Muscle layer of colon (tissue), 2 donors: ENCODE results near the gene STX18.

Source experiments
- H3K27ac ChIP-seq: one replicate; pipeline ENCODE4 v1.7.0; 2013; ENCODE audit warnings: low read depth, mild to moderate bottlenecking, low read length, moderate library complexity
- H3K27me3 ChIP-seq, 2 donors: one replicate each; pipeline ENCODE4 v1.7.0; 2013; ENCODE audit warnings: low read length in 2 of 2, mild to moderate bottlenecking in 2 of 2; ENCODE audit not compliant: insufficient read depth in 2 of 2, control insufficient read depth in 1 of 2
- H3K36me3 ChIP-seq: one replicate; pipeline ENCODE4 v1.7.0; 2013; ENCODE audit warnings: mild to moderate bottlenecking, low read length; ENCODE audit not compliant: insufficient read depth
- H3K4me1 ChIP-seq: one replicate; pipeline ENCODE4 v1.7.0; 2013; ENCODE audit warnings: mild to moderate bottlenecking, low read length; ENCODE audit not compliant: insufficient read depth
- H3K4me3 ChIP-seq, 2 donors: one replicate each; pipeline ENCODE4 v1.7.0; 2013; ENCODE audit warnings: low read length in 2 of 2, low read depth in 1 of 2, mild to moderate bottlenecking in 1 of 2, moderate library complexity in 1 of 2
- H3K9ac ChIP-seq: one replicate; pipeline ENCODE4 v1.7.0; 2013; ENCODE audit warnings: low read length
- H3K9me3 ChIP-seq: one replicate; pipeline ENCODE4 v1.7.0; 2013; ENCODE audit warnings: mild to moderate bottlenecking, low read length
- donor health status: abdominal sarcoma.
- donor health status: Adenocarcinoma of cecum.

The STX18 gene

GRCh38 chr4:4412641-4413372 is 129.0 kb downstream of the STX18 start:
- no peaks in the 10 kb centered on the region for H3K4me1 ChIP-seq
- H3K27ac ChIP-seq = no peak overlapping the region
- no peaks in the 10 kb centered on the region for H3K27me3 ChIP-seq
- no peaks in the 10 kb centered on the region for H3K9me3 ChIP-seq
- H3K9ac ChIP-seq = no peak overlapping the region
- H3K4me3 ChIP-seq = no peak overlapping the region
- no peaks in the 10 kb centered on the region for H3K36me3 ChIP-seq

DNA sequence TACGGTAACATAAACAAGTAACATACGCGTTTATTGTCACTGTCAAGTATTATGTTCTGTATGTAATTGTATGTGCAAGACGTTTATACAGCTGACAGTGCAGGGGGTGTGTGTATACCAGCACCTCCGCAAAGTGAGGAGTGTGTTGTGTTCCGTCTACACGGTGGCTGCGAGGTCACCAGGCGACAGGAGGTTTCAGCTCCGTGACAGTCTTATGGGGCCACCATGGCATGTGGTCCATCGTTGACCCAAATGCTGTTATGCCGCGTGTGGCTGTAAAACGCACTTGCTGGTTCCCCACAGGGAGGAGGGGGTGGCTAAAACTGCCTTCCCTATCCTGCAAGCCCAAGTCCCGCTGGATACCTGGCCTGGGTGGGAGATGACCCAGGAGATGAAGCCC is 129.9 kb downstream of the STX18 start:
- Histone ChIP-seq H3K9ac (no peak overlapping the region), H3K36me3 (no peaks in the 10 kb centered on the region), H3K4me1 (no peaks in the 10 kb centered on the region), H3K27ac (no peak overlapping the region), H3K4me3 (no peak overlapping the region), H3K9me3 (no peaks in the 10 kb centered on the region), H3K27me3 (no peaks in the 10 kb centered on the region)

- Histone ChIP-seq H3K9me3 (no peaks in the 10 kb centered on the region), H3K4me1 (no peaks in the 10 kb centered on the region), H3K27ac (no peak overlapping the region), H3K4me3 (no peak overlapping the region), H3K9ac (no peak overlapping the region), H3K27me3 (peaks cover 0 to 5% of the 10 kb centered on the region in 2 donors), H3K36me3 (no peaks in the 10 kb centered on the region)
Measured at GRCh38 chr4:4410271-4410670, 131.6 kb downstream of the STX18 start.

GRCh38 chr4:4409416-4410115 is 132.3 kb downstream of the STX18 start:
- H3K4me1 ChIP-seq = no peaks in the 10 kb centered on the region
- no peak overlapping the region for H3K9ac ChIP-seq
- no peak overlapping the region for H3K27ac ChIP-seq
- H3K36me3 ChIP-seq = no peaks in the 10 kb centered on the region
- H3K4me3 ChIP-seq = no peak overlapping the region
- no peaks in the 10 kb centered on the region for H3K9me3 ChIP-seq
- H3K27me3 ChIP-seq = peaks cover 0 to 9% of the 10 kb centered on the region in 2 donors

GRCh38 chr4:4408576-4409335 is 133.1 kb downstream of the STX18 start:
- Histone ChIP-seq H3K27me3 (peaks cover 0 to 9% of the 10 kb centered on the region in 2 donors), H3K9ac (no peak overlapping the region), H3K27ac (no peak overlapping the region), H3K4me3 (no peak overlapping the region), H3K9me3 (no peaks in the 10 kb centered on the region), H3K36me3 (no peaks in the 10 kb centered on the region), H3K4me1 (no peaks in the 10 kb centered on the region)

DNA sequence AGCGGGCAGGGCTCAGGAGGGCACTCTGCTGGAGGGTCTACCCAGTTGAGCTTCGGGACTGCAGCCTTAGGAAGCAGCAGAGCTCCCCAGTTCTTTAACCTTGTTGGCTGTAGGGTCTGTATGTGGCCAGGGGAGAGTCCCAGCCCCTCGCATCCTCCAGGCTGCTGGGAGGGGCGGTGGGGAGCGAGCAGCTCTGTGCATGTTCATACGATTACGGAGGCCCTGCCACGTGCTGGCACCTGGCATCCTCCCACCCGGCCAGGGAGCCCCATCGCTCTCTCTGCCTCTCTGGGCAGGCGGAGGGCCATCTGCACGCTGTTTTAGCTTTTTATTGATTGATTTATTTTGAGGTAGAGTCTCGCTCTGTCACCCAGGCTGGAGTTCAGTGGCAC is 133.7 kb downstream of the STX18 start:
- Histone ChIP-seq H3K27me3 (peaks cover 0 to 9% of the 10 kb centered on the region in 2 donors), H3K9ac (no peak overlapping the region), H3K4me1 (no peaks in the 10 kb centered on the region), H3K9me3 (no peaks in the 10 kb centered on the region), H3K27ac (no peak overlapping the region), H3K36me3 (no peaks in the 10 kb centered on the region), H3K4me3 (no peak overlapping the region)

DNA sequence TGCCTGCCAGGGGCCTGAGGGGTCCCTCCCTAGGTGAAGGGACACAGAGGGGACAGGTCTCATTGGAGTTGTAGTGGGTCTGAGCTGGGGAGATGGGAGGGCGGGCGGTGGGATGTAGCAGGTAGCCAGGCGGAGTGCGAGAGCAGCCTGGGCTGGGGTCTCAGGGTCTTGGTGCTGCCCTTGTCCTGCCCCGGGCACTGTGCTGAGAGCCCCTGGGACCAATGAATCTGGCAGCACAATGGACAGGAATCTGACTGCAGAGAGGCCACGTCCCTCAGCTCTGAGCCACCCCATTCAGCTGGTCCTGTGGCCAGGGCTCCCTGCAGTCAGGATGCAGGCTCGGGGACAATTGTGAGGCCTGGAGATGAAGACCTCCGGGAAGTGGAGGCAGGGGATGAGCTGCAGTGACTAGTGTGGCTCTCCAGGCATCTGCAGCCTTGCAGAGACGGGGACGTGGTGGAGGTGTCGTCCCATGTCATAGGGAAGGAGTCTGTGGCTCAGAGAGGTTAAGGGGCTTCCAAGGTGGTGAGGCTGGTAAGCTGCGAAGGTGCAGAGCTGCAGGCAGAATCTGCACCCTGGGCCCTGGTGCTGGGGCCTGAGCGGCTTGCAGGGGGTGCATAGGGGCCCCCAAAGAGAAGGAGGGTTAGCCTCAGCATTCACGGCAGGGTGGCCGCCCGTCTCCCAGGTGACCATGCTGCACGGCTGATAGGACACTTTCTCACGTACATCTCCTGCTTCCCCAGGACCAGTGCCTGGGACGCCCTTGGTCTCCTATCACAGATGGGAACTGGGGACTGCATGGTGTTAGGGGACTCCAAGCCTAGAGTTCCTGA is 134.3 kb downstream of the STX18 start:
- H3K27me3 ChIP-seq = peaks cover 0 to 9% of the 10 kb centered on the region in 2 donors
- no peaks in the 10 kb centered on the region for H3K4me1 ChIP-seq
- H3K9me3 ChIP-seq = no peaks in the 10 kb centered on the region
- no peaks in the 10 kb centered on the region for H3K36me3 ChIP-seq
- no peak overlapping the region for H3K27ac ChIP-seq
- no peak overlapping the region for H3K4me3 ChIP-seq
- H3K9ac ChIP-seq = no peak overlapping the region

DNA sequence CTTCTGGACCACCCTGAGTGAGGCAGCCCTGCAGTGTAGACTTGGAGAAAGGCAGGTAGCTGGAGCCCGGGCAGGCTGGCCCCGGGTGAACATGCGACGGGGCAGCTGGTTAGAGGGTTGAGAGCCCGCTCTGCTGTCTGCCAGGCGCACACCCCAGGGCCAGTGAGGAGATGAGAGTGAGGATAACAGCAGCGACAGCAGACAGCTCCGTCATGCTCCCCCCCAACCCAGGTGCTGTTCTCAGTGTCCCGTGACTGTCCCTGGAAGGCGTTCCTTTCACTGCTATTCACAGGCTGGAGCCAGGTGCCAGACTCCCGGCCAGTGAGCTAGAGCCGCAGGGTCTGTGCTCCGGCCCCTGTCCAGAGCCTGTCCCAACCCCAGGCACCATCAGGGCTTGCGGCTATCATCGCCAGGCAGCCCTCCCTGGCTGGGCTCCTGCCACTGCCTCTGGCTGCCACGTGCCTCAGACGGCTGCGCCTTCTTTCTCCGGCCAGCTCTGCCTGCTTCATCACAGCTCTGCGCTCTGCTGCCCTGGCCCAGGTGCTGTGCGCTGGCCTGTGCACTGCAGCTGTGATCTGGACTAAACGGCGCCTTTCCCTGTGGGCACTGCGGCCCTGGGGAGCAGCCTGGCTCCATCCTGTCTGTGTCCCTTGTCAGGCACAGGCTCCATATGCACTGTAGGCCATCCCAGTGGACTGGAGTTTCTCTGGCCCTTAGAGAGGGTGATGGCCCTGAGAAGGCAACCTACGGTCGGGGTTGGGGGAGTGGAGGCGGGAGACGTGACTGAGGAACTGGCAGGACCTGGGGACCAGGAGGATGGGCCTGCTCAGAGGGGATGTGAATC is 135.2 kb downstream of the STX18 start:
- Histone ChIP-seq H3K9ac (no peak overlapping the region), H3K4me1 (no peaks in the 10 kb centered on the region), H3K27me3 (peaks cover 0 to 9% of the 10 kb centered on the region in 2 donors)

DNA sequence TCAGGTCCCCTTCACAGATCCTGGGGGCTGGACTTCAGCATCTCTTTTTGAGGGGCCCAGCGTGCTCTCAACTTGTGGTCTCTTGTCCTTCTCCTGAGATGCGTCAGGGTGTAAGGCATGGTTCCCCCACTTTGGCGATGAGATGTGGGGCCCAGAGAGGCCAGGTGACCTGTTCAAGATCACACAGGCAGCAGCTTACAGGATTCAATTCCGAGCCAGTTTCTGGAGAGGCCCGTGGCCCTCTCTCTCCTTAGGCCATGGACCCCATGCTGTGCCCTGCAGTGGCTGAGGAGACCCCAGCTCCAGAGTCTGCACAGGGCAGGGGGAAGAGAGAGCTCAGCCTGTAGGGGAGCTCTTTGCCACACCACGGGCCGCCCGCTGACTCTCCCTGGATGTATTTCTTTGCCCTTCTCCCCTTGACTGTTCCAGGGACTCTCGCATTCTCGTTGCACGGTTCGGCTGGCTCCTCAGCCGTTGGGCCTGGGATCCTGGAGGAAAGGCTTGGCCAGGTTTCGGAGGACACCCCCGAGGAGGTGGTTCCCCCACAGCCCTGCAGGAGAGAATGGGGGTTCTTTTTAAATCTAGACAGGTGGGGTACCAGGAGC is 136.4 kb downstream of the STX18 start:
- Histone ChIP-seq H3K4me3 (no peak overlapping the region), H3K27ac (no peak overlapping the region), H3K4me1 (no peaks in the 10 kb centered on the region), H3K9me3 (no peaks in the 10 kb centered on the region), H3K9ac (no peak overlapping the region), H3K27me3 (peaks cover 0 to 9% of the 10 kb centered on the region in 2 donors), H3K36me3 (no peaks in the 10 kb centered on the region)

More for the DNA sequence above, 135.2 kb downstream of the STX18 start:
- no peaks in the 10 kb centered on the region for H3K36me3 ChIP-seq
- H3K4me3 ChIP-seq = no peak overlapping the region
- H3K9me3 ChIP-seq = no peaks in the 10 kb centered on the region
- no peak overlapping the region for H3K27ac ChIP-seq

DNA sequence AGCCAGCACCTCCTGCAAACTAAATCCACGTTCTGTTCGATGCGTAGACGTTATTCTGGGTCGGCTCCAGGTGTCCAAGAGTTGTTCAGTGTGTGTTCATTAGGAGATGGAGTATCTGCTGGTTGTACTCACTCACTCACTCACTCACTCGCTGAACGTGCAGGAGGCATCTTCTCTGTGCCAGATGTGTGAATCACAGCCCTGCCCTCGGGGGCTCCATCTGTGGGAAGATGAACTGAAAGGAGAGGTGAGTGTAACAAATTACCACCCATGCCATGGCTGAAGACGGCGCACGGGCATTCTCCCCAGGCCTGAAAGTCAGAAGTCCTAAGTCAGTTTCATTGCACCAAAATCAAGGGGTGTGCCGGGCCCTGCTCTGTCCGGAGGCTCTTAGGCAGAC is 138.9 kb downstream of the STX18 start:
- no peak overlapping the region for H3K4me3 ChIP-seq
- no peaks in the 10 kb centered on the region for H3K4me1 ChIP-seq
- no peaks in the 10 kb centered on the region for H3K9me3 ChIP-seq
- H3K9ac ChIP-seq = no peak overlapping the region
- no peak overlapping the region for H3K27ac ChIP-seq
- H3K36me3 ChIP-seq = no peaks in the 10 kb centered on the region
- H3K27me3 ChIP-seq = peaks cover 0 to 9% of the 10 kb centered on the region in 2 donors
